H1 (cell line): ENCODE measurements around the gene TDRD6. TPM values are rescaled to one million over a fixed set of nuclear protein-coding genes. Genes with fewer than 3 reads are reported as not detected.

Experiments used
- CHD7 ChIP-seq: fragments of 300-600 bp; sonication (generic); IDR thresholded peaks from 2 replicates; pipeline ENCODE4 v1.7.1; 2012; ENCODE audit warnings: low read length, moderate library complexity, mild to moderate bottlenecking, inconsistent platforms; ENCODE audit not compliant: insufficient replicate concordance
- CREB1 ChIP-seq: IDR thresholded peaks from 2 replicates; pipeline ENCODE4 v1.6.1; 2012; ENCODE audit warnings: inconsistent platforms
- EP300 ChIP-seq, 2 experiments: IDR thresholded peaks; 1 replicate in 1 of 2; 2 replicates in 1 of 2; pipeline ENCODE4 v1.6.1; 2011 to 2012; ENCODE audit warnings: low read depth in 2 of 2, low read length in 2 of 2, mild to moderate bottlenecking in 2 of 2, borderline replicate concordance in 1 of 2, inconsistent platforms in 1 of 2, moderate library complexity in 1 of 2
- KDM5A ChIP-seq: fragments of 200-600 bp; IDR thresholded peaks from 2 replicates; pipeline ENCODE4 v1.7.1; 2012; ENCODE audit warnings: mild to moderate bottlenecking, low read length, inconsistent platforms, mixed read lengths
- NANOG ChIP-seq: IDR thresholded peaks from 2 replicates; pipeline ENCODE4 v1.6.1; 2011; ENCODE audit warnings: low read length, low read depth, mild to moderate bottlenecking, inconsistent platforms; ENCODE audit not compliant: insufficient read depth, poor library complexity, severe bottlenecking
- RXRA ChIP-seq: IDR thresholded peaks from 2 replicates; pipeline ENCODE4 v1.6.1; 2011; ENCODE audit warnings: low read depth, mild to moderate bottlenecking, low read length, moderate library complexity; ENCODE audit not compliant: insufficient read depth
- SIN3A ChIP-seq, 2 experiments: IDR thresholded peaks in 1 of 2; conservative IDR thresholded peaks in 1 of 2; 2 replicates each; pipeline ENCODE4 v1.6.1; 2011 to 2012; ENCODE audit warnings: low read length in 2 of 2, improper control_type of control experiment in 1 of 2, low read depth in 1 of 2, mild to moderate bottlenecking in 1 of 2
- SRF ChIP-seq: IDR thresholded peaks from 2 replicates; pipeline ENCODE4 v1.6.1; 2011; ENCODE audit warnings: mild to moderate bottlenecking, low read depth, low read length, moderate library complexity
- TAF7 ChIP-seq: optimal IDR thresholded peaks from 2 replicates; pipeline ENCODE3; 2011; ENCODE audit warnings: low read depth, mild to moderate bottlenecking, inconsistent platforms, low read length, moderate library complexity, borderline replicate concordance
- polyA plus RNA-seq, 7 experiments: library from polyadenylated mRNA; depleted of rRNA in 3 of 7; stranded (reverse) in 5 of 7; unstranded in 2 of 7; fragments of >200 nt in 5 of 7; fragments of 200-250 nt in 2 of 7; gene quantifications; 1 replicate in 5 of 7; 2 replicates in 1 of 7; 4 replicates in 1 of 7; pipeline versions ENCODE4 v1.2.1 to v1.2.3, GENCODE V29; 2011 to 2013; ENCODE audit warnings: missing spikeins in 2 of 7, mixed read lengths in 2 of 7
- total RNA-seq: library from RNA; stranded (reverse); fragmentation: NEBNext Ultra II Directional; extraction: Animal tissue kit (Norgen Biotek cat#: 25700); gene quantifications from 2 replicates; pipeline ENCODE4 v1.2.1, GENCODE V29; 2021

Gene TDRD6
- total and polyA plus RNA-seq, 2 of the 8 experiments (the other 6 are each of a cell fraction or from before 2014, with no cell fraction given): 0.06 to 0.19 TPM

DNA sequence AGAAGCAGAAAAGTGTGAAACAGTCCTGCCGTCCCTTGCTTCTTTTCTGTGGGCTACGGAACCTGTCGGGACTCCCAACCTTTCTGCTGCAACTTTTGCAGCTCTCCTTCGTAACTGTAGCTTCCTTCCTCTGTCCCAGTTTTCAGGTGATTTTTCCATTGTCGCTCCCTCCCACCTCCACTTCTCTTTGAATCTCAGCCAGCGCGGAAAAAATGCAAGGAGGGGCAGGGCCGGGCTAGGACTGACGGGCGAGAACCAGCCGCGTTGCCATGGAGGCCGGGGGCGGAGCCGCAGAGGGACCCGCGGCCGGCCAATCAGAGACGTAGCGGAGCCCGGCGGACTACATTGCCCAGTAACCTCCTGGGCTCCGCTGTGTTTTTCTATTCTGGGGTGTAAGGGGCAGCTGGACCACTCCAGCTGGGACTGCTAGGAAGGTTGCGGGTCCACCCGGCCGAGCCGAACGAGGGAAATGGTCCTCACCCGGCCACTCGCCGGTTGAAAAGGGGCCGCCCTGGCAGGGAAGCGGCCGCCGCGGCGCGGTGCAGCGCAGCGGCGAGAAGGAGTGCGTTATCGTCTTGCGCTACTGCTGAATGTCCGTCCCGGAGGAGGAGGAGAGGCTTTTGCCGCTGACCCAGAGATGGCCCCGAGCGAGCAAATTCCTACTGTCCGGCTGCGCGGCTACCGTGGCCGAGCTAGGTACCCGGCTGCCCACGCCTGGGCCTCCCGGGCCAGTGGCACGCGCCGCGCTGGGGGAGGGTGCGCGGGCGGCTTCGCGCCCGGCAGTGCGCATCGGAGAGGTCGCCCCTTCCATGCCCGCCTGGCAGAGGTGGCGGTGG is 34.9 kb upstream of the TDRD6 start, which contains the start of the genes CYP39A1 and SLC25A27 (continued):
- TF ChIP-seq CHD7 (no peak), SIN3A (conservative IDR thresholded peaks at IDR 0.05 in 1 of 2, IDR thresholded peaks at IDR 0.05 in 1 of 2; ENCODE audit: low read depth in 1 of 2, low read length in 2 of 2) (peak; percentile 34 to 71; a peak in 2 of 4 replicates), SRF (no peak), RXRA (no peak), NANOG (no peak), EP300 (IDR thresholded peaks at IDR 0.05; ENCODE audit: borderline replicate concordance in 1 of 2, low read depth in 2 of 2, low read length in 2 of 2) (no peak), KDM5A (no peak), TAF7 (no peak), CREB1 (no peak)
